ENCODE results near the gene DUS3L.
"Not testable (repeated sequence)": the region's sequence is repeated elsewhere in the genome, so short reads cannot be mapped to it uniquely, and the experiment has no call there.

The DUS3L gene

GRCh38 chr19:5767949-5768348, 23.0 kb downstream of the DUS3L start:
- no peak for DNase-seq

GRCh38 chr19:5765220-5765619, 25.7 kb downstream of the DUS3L start:
- no peak for DNase-seq

GRCh38 chr19:5762608-5763217, 28.2 kb downstream of the DUS3L start:
- DNase-seq: no peak

GRCh38 chr19:5753743-5754142, 37.2 kb downstream of the DUS3L start:
- no peak for DNase-seq

GRCh38 chr19:5751709-5752108, 39.3 kb downstream of the DUS3L start:
- no peak for DNase-seq

- no peak for DNase-seq
These were observed 41.5 kb downstream of the DUS3L start for GRCh38 chr19:5749505-5749904.

- DNase-seq: not testable (repeated sequence)
These were observed 42.0 kb downstream of the DUS3L start for GRCh38 chr19:5748920-5749319.

GRCh38 chr19:5744999-5745398, 46.0 kb downstream of the DUS3L start:
- not testable (repeated sequence) for DNase-seq

- no peak for DNase-seq
These were observed 47.3 kb downstream of the DUS3L start for GRCh38 chr19:5743630-5744029.

- DNase-seq: no peak
These were observed 48.9 kb downstream of the DUS3L start for GRCh38 chr19:5742051-5742450.

- no peak for DNase-seq
These were observed 52.5 kb downstream of the DUS3L start for GRCh38 chr19:5738423-5738822.

Measured in GOT3 (cell line).